Breast epithelium (tissue), 3 donors: ENCODE results near the gene ZNF423.

ENCODE experiments used
- POLR2A ChIP-seq: fragments of 450-650 bp; IDR thresholded peaks from one replicate; pipeline ENCODE4 v1.6.1; 2016; ENCODE audit warnings: antibody characterized with exemption, mild to moderate bottlenecking, moderate library complexity
- TF ChIP-seq, protein P1 (sequence below), 3 donors: fragments of 450-650 bp; IDR thresholded peaks; one replicate each; pipeline ENCODE4 v1.5.1; 2016 to 2017; ENCODE audit warnings: antibody characterized with exemption in 3 of 3, mild to moderate bottlenecking in 3 of 3, moderate library complexity in 3 of 3

DNA sequence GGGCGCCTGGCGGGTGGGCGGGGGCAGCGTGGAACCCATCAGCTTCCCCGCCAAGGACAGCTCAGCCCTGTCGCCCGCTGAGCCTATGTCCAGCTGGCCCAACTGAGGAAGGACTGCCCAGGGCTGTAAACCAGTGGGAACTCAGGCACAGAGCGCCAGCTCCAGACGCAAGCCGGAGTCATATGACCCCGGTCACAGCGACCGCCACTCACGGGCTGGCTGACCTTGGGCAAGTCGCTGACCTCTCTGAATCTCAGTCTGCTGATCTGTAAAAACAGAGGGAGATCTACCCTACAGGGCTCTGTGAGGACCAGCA, 312.3 kb downstream of the ZNF423 start:
- no peak for TF ChIP-seq POLR2A
- TF ChIP-seq, protein P1, sequence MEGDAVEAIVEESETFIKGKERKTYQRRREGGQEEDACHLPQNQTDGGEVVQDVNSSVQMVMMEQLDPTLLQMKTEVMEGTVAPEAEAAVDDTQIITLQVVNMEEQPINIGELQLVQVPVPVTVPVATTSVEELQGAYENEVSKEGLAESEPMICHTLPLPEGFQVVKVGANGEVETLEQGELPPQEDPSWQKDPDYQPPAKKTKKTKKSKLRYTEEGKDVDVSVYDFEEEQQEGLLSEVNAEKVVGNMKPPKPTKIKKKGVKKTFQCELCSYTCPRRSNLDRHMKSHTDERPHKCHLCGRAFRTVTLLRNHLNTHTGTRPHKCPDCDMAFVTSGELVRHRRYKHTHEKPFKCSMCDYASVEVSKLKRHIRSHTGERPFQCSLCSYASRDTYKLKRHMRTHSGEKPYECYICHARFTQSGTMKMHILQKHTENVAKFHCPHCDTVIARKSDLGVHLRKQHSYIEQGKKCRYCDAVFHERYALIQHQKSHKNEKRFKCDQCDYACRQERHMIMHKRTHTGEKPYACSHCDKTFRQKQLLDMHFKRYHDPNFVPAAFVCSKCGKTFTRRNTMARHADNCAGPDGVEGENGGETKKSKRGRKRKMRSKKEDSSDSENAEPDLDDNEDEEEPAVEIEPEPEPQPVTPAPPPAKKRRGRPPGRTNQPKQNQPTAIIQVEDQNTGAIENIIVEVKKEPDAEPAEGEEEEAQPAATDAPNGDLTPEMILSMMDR (IDR thresholded peaks at IDR 0.05), result no peak
